Stomach (tissue), 9 donors: Measurements from ENCODE around the gene FRY. TPM values are rescaled to one million over a fixed set of nuclear protein-coding genes. Genes with fewer than 3 reads are reported as not detected.

Experiments used
- DNase-seq, 2 donors: peaks; one replicate each; pipeline versions ENCODE4 v3.0.0 to v3.0.0-alpha.2; 2013 to 2019
- H3K27ac ChIP-seq, 5 donors: fragments of 200-600 bp in 4 of 5; sonication (generic) in 4 of 5; one replicate each; pipeline ENCODE4 v1.5.1; 2013 to 2019; ENCODE audit warnings: mild to moderate bottlenecking in 1 of 5, moderate library complexity in 1 of 5
- H3K27me3 ChIP-seq, 3 donors: fragments of 200-600 bp; sonication (generic); one replicate each; pipeline ENCODE4 v1.5.1; 2017 to 2019; ENCODE audit warnings: mixed run types in 1 of 3
- H3K36me3 ChIP-seq, 4 donors: fragments of 200-600 bp; sonication (generic); 1 replicate in 3 of 4; 2 replicates in 1 of 4; pipeline ENCODE4 v1.5.1; 2016 to 2019
- H3K4me1 ChIP-seq, 4 donors: fragments of 200-600 bp; sonication (generic); one replicate each; pipeline ENCODE4 v1.5.1; 2016 to 2019
- H3K4me3 ChIP-seq, 4 donors: fragments of 200-600 bp; sonication (generic) in 3 of 4; one replicate each; pipeline ENCODE4 v1.5.1; 2016 to 2019; ENCODE audit warnings: mild to moderate bottlenecking in 1 of 4
- H3K9me3 ChIP-seq, 4 donors: fragments of 200-600 bp; sonication (generic); one replicate each; pipeline ENCODE4 v1.5.1; 2016 to 2019
- CTCF ChIP-seq, 7 experiments: fragments of 450-650 bp in 4 of 7; fragments of 200-600 bp in 3 of 7; sonication (generic) in 3 of 7; IDR thresholded peaks; one replicate each; pipeline ENCODE4 v1.5.1; 2016 to 2019; ENCODE audit warnings: antibody characterized with exemption in 7 of 7, control low read depth in 2 of 7, mild to moderate bottlenecking in 1 of 7
- EP300 ChIP-seq: sonication (generic); formaldehyde crosslinking; IDR thresholded peaks from one replicate; pipeline ENCODE4 v1.6.1; 2017; ENCODE audit warnings: antibody characterized with exemption
- POLR2A ChIP-seq, 4 donors: fragments of 450-650 bp; IDR thresholded peaks; one replicate each; pipeline ENCODE4 v1.6.1; 2016; ENCODE audit warnings: antibody characterized with exemption in 4 of 4, control low read depth in 2 of 4, mild to moderate bottlenecking in 1 of 4, moderate library complexity in 1 of 4
- POLR2AphosphoS5 ChIP-seq, 3 donors: sonication (generic); formaldehyde crosslinking; IDR thresholded peaks; one replicate each; pipeline ENCODE4 v1.6.1; 2016; ENCODE audit warnings: antibody characterized with exemption in 3 of 3
- whole genome bisulfite sequencing, 5 donors: extraction: QIAGEN DNeasy Blood & Tissue Kit in 3 of 5; methylation state at CpG; one replicate each; pipeline versions ENCODE4 v1.1.5 to v1.1.7; 2013 to 2018; 5-methylcytosine and 5-hydroxymethylcytosine counted together
- intact Hi-C: fragments of 100-400 bp; cut with DNase I; formaldehyde crosslinking; loops from one replicate; pipeline ENCODE4 v1.15.1; 2023; ENCODE audit warnings: low total_unique reads
- polyA plus RNA-seq, 3 donors: library from polyadenylated mRNA; stranded (reverse); fragments of 200-250 nt; gene quantifications; one replicate each; pipeline ENCODE4 v1.2.3, GENCODE V29; 2013
- total RNA-seq, 5 donors: library from RNA; depleted of rRNA; stranded (reverse); fragments of >200 nt; gene quantifications; one replicate each; pipeline versions ENCODE4 v1.1.0 to v1.2.3, GENCODE V29; 2014 to 2016
- donor health status: healthy with polysubstance abuse.
- donor health status: Bipolar disorder and iron deficiency.
- donor health status: healthy.

The FRY gene
- total and polyA plus RNA-seq, 8 donors = 3.5 to 97.1 (median 16.4) TPM

- intact Hi-C loops = no loop called here
- Histone ChIP-seq H3K9me3 (no peaks in the 10 kb centered on the region), H3K4me1 (peaks cover 0 to 12% (median 6%) of the 10 kb centered on the region in 4 donors), H3K36me3 (no peaks in the 10 kb centered on the region), H3K4me3 (no peak overlapping the region), H3K27ac (no peak overlapping the region), H3K27me3 (no peaks in the 10 kb centered on the region)
- TF ChIP-seq CTCF (IDR thresholded peaks at IDR 0.05) = no peak
- TF ChIP-seq POLR2AphosphoS5 (IDR thresholded peaks at IDR 0.05) = peak in 1 of 3 donors; percentile 46
- no peak for TF ChIP-seq EP300
- no peak for TF ChIP-seq POLR2A (IDR thresholded peaks at IDR 0.05)
- DNase-seq = no peak
- WGBS, 5 donors = 77 to 90% (median 83%) methylated on average over 4 of the region's 4 CpGs
These were observed 14.9 kb upstream of the FRY start for GRCh38 chr13:32016631-32017030.

- intact Hi-C loops = no loop called here
- H3K36me3 ChIP-seq = no peaks in the 10 kb centered on the region
- DNase-seq = no peak
- H3K27me3 ChIP-seq = no peaks in the 10 kb centered on the region
- no peaks in the 10 kb centered on the region for H3K9me3 ChIP-seq
- H3K4me3 ChIP-seq = no peak overlapping the region
- TF ChIP-seq CTCF (IDR thresholded peaks at IDR 0.05) (no peak), EP300 (no peak)
- 69 to 82% (median 73%) methylated on average over 6 of the region's 6 CpGs for WGBS, 5 donors
- H3K4me1 ChIP-seq = peaks cover 0 to 21% (median 13%) of the 10 kb centered on the region in 4 donors
- no peak overlapping the region for H3K27ac ChIP-seq
These were observed 14.1 kb upstream of the FRY start for GRCh38 chr13:32017474-32017873.

- intact Hi-C loops = no loop called here
- 47 to 61% (median 55%) methylated on average over 6 of the region's 6 CpGs for WGBS, 5 donors
- H3K4me1 ChIP-seq = peaks cover 0 to 26% (median 17%) of the 10 kb centered on the region in 4 donors
- no peak overlapping the region for H3K4me3 ChIP-seq
- H3K9me3 ChIP-seq = no peaks in the 10 kb centered on the region
- peak in 5 of 7 experiments; percentile 38 to 61 (median 57) for TF ChIP-seq CTCF (IDR thresholded peaks at IDR 0.05)
- no peak for TF ChIP-seq EP300
- TF ChIP-seq POLR2A (IDR thresholded peaks at IDR 0.05) = no peak
- H3K27ac ChIP-seq = no peak overlapping the region
- DNase-seq = peak in 1 of 2 donors; percentile 87
- no peaks in the 10 kb centered on the region for H3K36me3 ChIP-seq
- no peaks in the 10 kb centered on the region for H3K27me3 ChIP-seq
These were observed 11.9 kb upstream of the FRY start for GRCh38 chr13:32019612-32020233.

GRCh38 chr13:32021785-32022184, 9.8 kb upstream of the FRY start:
- Histone ChIP-seq H3K9me3 (no peaks in the 10 kb centered on the region), H3K36me3 (no peaks in the 10 kb centered on the region), H3K4me3 (no peak overlapping the region), H3K4me1 (peaks cover 0 to 26% (median 15%) of the 10 kb centered on the region in 4 donors), H3K27ac (peak overlapping the region in 1 of 5 donors; percentile 29), H3K27me3 (no peaks in the 10 kb centered on the region)
- 58 to 96% (median 80%) methylated on average over 1 of the region's 1 CpG for WGBS, 5 donors
- no peak for DNase-seq
- intact Hi-C loops = no loop called here
- no peak for TF ChIP-seq POLR2A (IDR thresholded peaks at IDR 0.05)
- no peak for TF ChIP-seq EP300
- no peak for TF ChIP-seq POLR2AphosphoS5 (IDR thresholded peaks at IDR 0.05)
- TF ChIP-seq CTCF (IDR thresholded peaks at IDR 0.05) = no peak
